ENCODE data around the gene B3GNT4. TPM values are rescaled to one million over a fixed set of nuclear protein-coding genes. Genes with fewer than 3 reads are reported as not detected.
A peak's percentile ranks its signal among the peaks of the same experiment; 100 is the strongest.
"Not testable (repeated sequence)": the region's sequence is repeated elsewhere in the genome, so short reads cannot be mapped to it uniquely, and the experiment has no call there.

Gene B3GNT4
- total RNA-seq, 1 donor from 2014 or later: not detected

DNA sequence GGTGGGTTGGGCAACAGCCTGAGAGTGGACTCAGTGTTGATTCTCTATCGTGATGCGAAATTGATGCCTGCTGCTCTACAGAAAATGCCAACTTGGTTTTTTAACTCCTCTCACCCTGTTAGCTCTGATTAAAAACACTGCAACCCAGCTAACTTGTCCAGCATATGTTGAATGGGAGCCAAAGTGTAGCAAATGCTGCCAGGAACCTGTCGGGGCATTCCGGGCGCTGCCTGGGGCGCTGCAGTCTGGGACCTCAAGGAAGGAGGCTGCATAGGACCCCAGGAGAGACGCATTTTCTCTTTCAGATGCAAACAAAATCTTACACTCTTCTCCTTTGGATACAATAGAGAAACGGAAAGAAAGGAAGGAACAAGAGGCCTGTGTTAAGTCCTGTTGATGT is 3.9 kb downstream of the B3GNT4 start:
- no peak for ATAC-seq

DNA sequence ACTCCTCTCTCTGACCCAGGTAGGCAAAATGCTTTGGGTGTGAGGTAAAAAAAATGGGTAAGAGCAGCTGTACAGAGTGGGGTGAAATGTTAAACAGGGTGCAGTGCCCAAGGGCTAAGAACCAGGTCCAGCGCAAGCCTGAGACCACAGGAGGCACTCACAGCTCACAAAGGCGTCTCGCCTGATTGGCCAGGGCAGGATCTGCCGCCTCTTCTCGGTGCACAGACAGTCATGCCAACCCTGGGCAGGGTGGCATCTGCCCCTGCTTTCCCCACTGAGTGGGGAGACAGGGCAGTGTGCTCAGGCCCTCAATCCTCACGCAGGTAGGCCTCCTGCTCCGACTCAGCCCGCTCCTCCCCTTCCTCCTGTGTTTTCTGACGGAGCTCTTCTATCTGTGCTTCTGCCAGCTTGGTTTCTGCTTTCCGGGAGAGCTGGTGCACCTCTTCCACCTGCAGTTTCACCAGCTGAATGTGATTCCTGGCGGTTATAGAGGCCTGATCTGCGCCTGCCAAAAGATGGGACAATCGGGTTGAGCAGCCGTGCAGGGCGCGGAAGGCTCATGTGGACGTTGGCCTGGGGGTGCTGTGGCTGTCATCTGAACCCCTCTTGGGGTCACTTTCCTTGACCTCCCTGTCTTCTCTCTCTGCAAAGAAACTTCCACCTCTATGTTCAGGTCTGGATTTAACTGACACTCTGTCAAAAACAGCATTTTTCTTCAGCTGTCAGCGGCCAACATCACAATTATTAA is 4.7 kb downstream of the B3GNT4 start:
- no peak for DNase-seq (ENCODE audit: low spot score)

More for the DNA sequence above, 3.9 kb downstream of the B3GNT4 start:
- DNase-seq (ENCODE audit: low spot score): no peak

DNA sequence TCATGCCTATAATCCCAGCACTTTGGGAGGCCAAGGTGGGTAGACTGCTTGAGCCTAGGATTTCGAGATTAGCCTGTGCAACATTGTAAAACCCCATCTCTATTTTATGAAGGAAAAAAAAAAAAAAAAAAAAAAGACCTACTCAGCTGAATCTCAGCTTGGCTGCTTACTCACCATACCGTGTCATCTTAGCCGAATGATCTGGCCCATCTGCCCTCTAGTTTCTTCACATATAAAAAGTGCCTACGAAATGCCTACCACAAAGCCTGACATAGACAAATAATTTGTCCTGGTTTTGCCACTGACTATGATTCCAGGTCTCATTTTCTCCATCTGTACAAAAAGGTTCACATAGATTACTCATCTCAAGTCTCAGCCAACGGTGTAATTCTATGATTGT is 12.3 kb downstream of the B3GNT4 start:
- ATAC-seq: no peak
- DNase-seq (ENCODE audit: low spot score): no peak

More for the DNA sequence above, 4.7 kb downstream of the B3GNT4 start:
- ATAC-seq: no peak

DNA sequence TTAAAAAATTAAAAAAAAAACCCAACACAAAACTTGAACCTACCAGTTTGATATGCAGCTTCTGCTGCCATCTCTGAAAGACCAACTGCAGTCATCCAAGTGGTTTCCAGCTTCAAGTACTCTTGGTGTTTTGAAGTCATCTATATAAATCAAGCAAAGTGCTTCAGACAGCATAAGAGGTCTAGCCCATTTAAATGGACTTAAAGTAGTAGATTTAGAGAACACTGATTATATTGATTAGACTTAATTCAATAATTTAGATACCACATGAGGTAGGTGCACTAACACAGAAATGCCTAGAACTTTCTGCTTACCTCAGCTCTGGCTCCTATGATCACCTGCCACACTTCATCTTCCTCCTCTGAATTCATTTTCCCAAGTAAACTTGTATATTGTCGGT is 12.9 kb downstream of the B3GNT4 start:
- no peak for ATAC-seq
- DNase-seq (ENCODE audit: low spot score): no peak

DNA sequence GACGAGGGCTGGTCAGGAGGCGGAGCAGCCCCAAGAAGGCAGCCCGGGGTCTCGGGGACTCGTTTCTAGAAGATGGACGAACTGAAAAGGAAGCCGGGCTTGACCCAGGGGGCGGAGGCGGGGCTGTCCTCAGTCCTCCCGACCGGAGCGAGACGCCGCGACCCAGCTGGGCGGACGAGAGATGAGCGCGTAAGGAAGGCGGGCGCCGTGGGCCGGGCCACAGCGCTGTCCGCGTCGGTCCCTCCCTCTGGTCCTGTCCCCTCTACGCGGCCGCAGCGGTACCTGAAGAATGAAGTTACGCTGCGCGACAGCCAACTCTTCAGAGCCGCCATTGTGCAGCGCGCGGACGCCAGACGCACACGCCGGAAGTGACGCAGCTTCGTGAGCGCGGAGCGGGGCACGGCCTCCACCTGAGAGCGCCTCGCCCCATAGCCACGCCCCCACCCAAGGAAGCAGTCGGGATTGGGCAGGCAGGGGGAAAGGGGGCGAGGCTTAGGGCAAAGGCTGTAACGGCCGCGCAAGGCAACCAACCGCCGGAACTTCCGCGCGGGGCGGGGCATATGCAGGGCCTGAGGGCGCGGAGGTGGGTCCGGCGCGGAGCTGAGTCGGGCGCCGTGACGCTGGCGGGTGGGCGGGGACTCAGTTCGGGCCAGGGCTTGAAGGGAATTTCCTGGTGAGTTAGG is 22.3 kb downstream of the B3GNT4 start, which contains the start of gene DIABLO:
Gene DIABLO (minus strand): TSS at position 370 of the 683 bp plus-strand sequence. CDS start 38 bp downstream, at position 332.
- peak; percentile 100 for DNase-seq (ENCODE audit: low spot score)

DNA sequence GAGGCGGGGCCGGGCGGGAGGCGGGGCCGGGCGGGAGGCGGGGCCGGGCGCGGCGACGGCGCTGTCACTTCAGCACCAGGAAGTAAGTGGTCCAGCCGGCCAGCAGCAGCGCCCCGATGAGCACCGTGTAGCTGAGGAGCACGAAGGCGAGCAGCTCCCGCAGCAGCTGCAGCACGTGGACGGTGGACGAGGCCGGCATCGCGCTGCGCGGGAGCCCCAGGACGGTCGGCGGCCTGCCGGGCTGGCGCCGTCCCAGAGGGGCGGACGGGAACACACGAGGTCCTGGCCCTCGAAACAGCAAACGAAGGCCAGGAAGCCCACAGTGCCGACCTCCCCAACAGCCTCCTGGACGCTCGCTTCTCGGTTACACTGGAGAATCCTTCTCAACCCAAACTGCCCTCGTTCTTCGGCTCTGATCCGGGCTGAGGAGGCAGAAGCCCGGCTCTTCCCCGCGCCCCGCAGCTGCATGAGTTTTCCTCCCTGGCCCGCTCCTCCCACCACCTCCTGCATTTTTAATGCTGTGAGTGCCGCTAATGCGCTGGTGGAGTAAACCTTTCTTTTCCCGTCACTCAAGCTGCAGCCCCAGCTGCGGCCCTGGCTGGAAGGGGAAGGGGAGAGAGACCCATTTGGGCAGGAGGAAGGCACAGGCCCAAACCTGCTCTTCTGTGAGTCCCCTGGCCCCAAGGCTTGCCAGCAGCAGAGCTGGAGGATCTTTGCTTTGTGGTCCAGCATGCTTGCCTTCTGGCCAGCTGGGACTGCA is 23.0 kb downstream of the B3GNT4 start:
- DNase-seq (ENCODE audit: low spot score) (no peak), ATAC-seq (no peak)

More for the DNA sequence above, 22.3 kb downstream of the B3GNT4 start, which contains the start of gene DIABLO:
- ATAC-seq: peak; percentile 93

DNA sequence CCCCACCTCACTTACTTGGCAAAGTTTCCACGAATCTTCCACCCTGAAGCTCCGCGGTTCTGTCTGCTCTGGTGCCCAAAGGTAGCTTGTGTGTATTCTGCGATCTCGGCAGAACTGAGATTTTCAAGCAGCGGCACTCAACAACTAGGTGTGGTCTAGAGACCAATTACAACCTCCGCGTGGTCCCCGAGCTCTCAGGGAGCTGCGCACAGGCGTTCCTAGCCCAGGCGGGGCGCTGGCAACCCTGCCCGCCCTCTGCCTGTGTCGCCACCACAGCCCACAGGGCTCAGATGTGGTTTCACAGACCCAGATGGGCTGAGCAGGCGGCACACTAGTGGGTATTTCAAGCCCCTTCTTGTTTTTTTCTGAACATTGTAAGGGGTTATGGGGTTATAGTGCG is 23.8 kb downstream of the B3GNT4 start:
- ATAC-seq: no peak
- no peak for DNase-seq (ENCODE audit: low spot score)

DNA sequence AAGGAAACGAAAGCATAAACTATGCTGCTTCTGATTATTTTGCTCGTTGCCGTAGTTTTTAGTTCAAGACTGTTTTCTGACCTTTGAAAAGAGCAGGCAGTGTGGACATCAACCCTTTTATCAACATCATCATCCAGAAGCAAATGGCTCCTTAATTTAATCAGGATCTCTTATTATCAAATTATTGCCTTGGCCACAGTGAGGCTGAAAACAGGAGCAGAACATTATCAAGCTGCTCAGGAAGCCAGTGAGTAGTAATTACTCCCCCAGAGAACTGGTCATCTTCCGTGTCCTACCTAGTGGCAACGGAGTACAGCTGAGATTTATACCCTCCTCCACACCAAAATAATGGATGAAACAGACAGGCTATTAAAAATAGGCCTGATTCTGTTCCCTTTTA is 24.6 kb downstream of the B3GNT4 start:
- no peak for ATAC-seq
- no peak for DNase-seq (ENCODE audit: low spot score)

DNA sequence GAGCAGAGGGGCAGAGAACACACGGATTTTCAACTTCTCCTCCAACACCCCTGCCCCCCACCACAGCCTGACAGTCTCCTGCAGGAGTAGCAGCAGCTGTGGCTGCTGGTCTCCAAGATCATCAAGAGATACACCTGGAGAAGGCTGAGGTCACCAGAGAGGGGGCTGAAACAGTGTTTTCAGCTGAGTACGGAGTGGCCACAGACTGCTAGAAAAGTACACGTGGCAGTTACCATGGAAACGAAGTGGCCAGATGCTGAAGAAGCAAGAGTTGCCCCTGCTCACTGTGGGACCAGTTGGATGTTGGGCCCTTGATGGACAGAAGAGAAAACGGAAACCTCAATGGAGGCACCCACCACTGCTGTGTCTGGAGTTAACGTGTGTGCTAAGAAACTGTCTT is 27.3 kb downstream of the B3GNT4 start:
- DNase-seq (ENCODE audit: low spot score) (no peak), ATAC-seq (no peak)

DNA sequence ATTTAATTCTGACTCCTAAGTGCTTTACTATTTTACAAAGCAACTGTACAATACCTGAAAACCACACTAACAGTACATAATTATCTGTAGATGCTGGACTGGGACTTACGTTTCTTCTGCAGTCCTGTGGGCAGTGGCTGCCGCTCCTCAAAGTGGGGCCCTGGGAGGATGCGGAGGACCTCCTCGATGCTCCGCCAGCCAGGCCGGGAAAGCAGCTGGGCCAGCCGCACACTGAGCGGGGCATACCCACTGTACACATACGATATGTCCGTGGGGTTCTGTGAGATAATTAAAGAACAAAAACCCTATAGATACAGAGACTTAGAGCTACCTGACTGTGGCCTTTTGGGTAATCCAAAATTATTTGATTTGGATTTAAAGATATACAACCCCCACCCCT is 29.2 kb downstream of the B3GNT4 start:
- ATAC-seq: no peak
- no peak for DNase-seq (ENCODE audit: low spot score)

DNA sequence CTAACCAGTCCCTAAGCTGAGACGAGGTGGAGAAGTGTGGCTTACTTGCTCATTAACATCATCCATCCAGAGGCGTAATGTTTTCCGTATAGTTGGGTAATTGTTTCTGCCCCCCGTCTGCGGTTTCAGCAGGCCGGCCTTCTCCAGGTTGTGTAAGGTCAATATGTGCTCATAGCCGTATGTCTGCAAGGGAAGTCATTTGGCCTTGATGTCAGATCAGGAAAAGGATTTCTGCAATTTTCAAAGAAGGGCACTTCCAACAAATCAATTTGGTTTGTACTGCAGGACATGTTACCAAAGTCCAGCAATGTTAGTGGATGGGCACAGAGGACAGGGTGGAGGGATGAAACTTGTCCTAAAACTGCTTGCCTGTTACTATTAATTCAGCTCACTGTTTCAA is 32.2 kb downstream of the B3GNT4 start:
- ATAC-seq: peak; percentile 94

DNA sequence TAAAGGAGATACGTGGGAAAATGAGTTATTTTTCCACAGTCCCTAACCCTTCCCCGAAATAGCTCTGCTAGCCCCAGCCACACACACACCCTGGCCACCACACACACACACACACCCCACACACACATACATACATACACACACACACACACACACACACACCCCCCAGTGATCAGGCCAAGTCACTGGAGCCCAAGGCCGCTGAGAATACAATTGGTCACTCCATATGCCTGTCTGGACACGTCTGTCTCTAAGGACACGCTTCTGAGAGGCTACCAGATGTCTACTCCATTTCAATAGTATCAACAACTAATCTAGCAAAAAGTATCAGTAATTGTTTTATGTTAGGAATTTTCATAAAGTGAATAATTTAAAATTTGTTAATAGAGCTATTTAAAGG is 35.4 kb downstream of the B3GNT4 start:
- ATAC-seq (no peak), DNase-seq (ENCODE audit: low spot score) (no peak)

More for the DNA sequence above, 32.2 kb downstream of the B3GNT4 start:
- DNase-seq (ENCODE audit: low spot score): no peak

DNA sequence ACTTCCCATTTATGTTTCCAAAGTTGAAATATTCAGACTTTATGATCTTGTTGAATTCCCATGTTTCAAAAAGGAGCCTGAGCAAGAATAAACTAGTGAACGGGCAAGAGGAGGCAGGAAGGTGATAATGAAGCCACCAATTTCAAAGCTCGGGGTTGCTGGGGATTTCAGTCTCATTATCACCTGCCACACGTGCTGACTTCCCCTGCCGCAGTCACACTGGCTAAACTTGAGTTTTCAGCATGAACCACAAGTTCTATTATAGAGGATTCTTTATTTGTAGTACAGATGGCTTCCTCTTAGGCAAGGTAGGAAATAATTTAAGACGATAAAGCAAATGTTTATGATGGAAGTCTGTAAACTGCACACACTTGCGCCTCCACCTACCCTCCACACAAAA is 40.5 kb downstream of the B3GNT4 start:
- ATAC-seq (no peak), DNase-seq (ENCODE audit: low spot score) (no peak)

DNA sequence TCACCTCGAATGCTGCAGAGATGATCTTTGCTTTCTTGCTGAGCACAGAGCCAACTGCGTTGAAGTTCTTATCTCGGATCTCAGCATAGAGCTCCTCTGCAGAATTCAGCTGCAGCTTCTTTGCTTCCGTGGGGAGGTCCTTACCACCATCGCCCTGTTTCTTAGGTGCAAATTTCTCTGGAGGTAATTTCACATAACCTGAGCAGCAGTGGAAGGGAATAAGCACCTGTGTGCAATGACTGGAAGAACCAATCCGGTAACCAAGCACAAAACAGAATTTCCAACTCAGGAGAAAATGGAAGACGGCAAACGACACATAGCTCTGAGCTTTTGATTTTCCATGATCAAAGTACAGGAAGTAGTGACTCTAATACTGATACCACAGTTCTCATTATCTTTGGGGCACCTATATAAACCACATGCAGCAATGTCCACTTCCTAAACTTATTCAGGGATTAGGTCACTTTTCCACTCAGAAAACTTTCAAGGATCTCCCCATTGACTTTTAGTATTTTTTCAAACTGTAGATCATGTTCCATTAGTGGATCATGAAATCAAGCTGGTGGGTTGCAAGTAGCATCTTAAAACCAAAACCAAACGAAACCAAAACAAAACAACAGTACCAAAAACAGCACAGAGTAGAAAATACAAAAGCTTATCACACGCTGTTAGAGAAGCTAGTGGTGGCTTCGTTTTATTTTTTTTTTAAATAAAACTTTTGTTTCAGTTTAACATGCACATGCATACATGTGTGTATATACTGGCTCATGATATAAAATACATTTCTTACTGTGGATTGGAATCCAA is 41.3 kb downstream of the B3GNT4 start:
- DNase-seq (ENCODE audit: low spot score) (no peak), ATAC-seq (no peak)

DNA sequence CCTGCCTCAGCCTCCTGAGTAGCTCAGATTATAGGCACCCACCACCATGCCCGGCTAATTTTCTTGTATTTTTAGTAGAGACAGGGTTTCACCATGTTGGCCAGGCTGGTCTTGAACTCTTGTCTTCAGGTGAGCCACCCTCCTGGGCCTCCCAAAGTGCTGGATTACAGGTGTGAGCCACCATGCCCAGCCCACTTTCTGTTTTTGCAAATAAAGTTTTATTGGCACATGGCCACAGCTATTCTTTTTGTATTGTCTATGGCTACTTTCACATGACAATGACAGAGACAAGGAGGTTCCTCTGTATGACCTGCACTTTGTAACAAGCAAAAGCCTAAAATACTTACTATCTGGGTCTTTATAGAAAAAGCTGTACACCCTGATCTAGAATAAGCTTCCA is 42.0 kb downstream of the B3GNT4 start:
- no peak for ATAC-seq
- DNase-seq (ENCODE audit: low spot score): no peak

DNA sequence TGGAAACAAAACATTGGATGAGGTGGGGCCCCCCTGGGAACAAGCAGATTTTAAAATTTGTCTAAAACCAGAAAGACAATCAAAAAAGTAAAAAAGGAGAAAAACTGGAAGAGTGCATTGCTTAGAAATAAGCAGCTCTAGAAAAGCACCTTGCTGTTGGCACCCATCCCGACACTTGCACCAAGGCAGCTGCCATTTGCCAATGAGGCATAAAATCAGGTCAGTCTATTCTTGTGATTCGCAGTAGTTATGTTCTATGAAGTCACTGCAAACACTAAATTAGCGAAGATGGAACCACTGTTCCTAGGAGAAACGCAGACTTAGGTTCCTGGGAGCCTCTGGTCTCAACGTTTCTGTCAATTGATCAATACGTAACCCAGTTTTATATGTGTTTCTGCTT is 46.5 kb downstream of the B3GNT4 start:
- DNase-seq (ENCODE audit: low spot score) (no peak), ATAC-seq (no peak)

DNA sequence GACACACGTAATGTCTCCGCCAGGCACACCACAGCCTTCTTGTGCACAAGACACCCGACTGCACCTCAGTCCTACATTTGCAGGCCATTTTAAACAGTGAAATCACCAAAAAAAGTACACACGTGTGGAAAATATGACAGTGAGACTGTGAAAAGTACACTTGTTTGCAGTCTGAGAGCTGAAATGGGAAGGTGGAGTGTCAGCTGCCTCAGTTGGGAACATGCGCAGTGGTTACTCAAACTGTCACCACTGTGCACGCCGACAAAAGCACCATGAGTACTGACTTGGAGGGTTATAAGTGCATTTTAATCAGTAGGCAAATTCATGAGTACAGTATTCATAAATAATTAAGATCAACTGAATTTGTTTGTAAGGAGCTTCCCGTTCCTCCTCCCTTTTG is 47.0 kb downstream of the B3GNT4 start:
- ATAC-seq (no peak), DNase-seq (ENCODE audit: low spot score) (no peak)

DNA sequence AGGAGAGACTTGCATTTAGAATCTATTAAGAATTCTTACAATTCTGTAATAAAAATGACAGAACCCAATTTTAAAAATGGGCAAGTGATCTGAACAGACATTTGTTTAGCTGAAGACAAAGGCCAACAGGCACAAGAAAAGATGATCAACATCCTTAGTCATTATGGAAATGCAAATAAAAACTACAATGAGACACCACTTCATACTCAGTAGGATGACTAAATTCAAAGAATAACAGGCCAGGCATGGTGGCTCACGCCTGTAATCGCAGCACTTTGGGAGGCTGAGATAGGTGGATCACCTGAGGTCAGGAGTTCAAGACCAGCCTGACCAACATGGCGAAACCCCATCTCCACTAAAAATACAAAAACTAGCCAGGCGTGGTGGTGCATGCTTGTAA is 55.0 kb downstream of the B3GNT4 start:
- not testable (repeated sequence) for ATAC-seq; DNase-seq (ENCODE audit: low spot score)

Measured in left lobe of liver (tissue), 2 donors.